PC-9 (cell line): ENCODE data around the gene TLR1.

ENCODE experiments used
- CTCF ChIP-seq: fragments of 200-600 bp; sonication (generic); conservative IDR thresholded peaks from 2 replicates; pipeline ENCODE4 v1.6.1; 2017; ENCODE audit warnings: mixed run types, antibody characterized with exemption, mild to moderate bottlenecking, moderate library complexity
- EZH2 ChIP-seq: fragments of 200-600 bp; sonication (generic); IDR thresholded peaks from 2 replicates; pipeline ENCODE4 v1.8.0; 2017; ENCODE audit warnings: antibody characterized with exemption, low read depth

- no peak for TF ChIP-seq CTCF
- no peak for TF ChIP-seq EZH2
These were observed 16.3 kb downstream of the TLR1 start for GRCh38 chr4:38788317-38788716.
